GM12891 (cell line): ENCODE data around the gene CHRNA1.

Experiments used
- POLR2A ChIP-seq: IDR thresholded peaks from 2 replicates; pipeline ENCODE4 v1.6.1; 2011; ENCODE audit warnings: low read depth, low read length, control low read depth
- POLR2AphosphoS5 ChIP-seq: IDR thresholded peaks from 2 replicates; pipeline ENCODE4 v1.6.1; 2011; ENCODE audit warnings: low read depth, low read length, control low read depth
- POU2F2 ChIP-seq: IDR thresholded peaks from 2 replicates; pipeline ENCODE4 v1.6.1; 2011; ENCODE audit warnings: low read depth, mild to moderate bottlenecking, control low read depth, low read length, moderate library complexity
- SPI1 ChIP-seq: IDR thresholded peaks from 2 replicates; pipeline ENCODE4 v1.6.1; 2011; ENCODE audit warnings: low read depth, low read length, control low read depth
- TAF1 ChIP-seq: IDR thresholded peaks from 2 replicates; pipeline ENCODE4 v1.6.1; 2011; ENCODE audit warnings: low read depth, low read length, control low read depth

DNA sequence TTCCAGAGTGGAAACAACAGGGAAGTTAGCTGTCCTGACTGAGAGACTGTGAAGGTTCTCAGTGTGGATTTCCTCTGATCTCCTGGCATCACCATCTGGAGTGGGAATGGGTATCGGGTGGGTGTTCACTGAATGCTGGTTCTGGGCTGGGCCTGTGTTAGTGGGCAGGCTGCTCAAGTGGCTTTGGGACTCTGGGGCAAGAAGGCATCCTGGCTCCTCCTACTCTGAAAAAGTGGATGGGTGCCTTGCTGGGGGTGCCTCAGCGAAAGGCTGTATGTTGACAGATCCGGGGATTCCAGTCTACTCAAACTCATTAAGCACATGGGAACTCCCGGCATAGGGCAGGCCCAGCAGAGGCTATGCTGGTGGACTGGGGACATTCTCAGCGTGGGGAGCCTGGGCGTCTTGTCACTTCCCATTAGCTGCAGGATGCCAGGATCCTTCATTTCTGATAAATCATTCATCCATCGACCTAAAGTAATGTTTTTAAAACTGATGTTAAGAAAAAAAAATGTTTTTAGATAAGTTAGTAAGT, 27.5 kb upstream of the CHRNA1 start:
- TF ChIP-seq TAF1: no peak
- TF ChIP-seq POLR2A: no peak
- TF ChIP-seq POU2F2: no peak
- TF ChIP-seq POLR2AphosphoS5: no peak
- no peak for TF ChIP-seq SPI1
